ENCODE data around the gene RORC.

- no peak for TF ChIP-seq GATA2 (IDR thresholded peaks at IDR 0.05; ENCODE audit: low read depth, low read length)
- TF ChIP-seq GATA3 (IDR thresholded peaks at IDR 0.05; ENCODE audit: low read depth, low read length), result no peak
Measured at GRCh38 chr1:151859891-151860293, 28.3 kb upstream of the RORC start.

Data from SH-SY5Y (cell line).